Panc1 (cell line): Measurements from ENCODE around the gene CDH23. TPM values are rescaled to one million over a fixed set of nuclear protein-coding genes. Genes with fewer than 3 reads are reported as not detected.

Experiments
- ATAC-seq: fragments of 200-7000 bp; cut with Tn5 transposase; 2 replicates; pipeline ENCODE4 v1.9.1; 2020; ENCODE audit warnings: mild to moderate bottlenecking, moderate library complexity
- BruUV-seq: library from RNA; stranded (reverse); fragments of 400-500 nt; replicated peaks from 2 replicates; lab custom pipeline; 2021; lab: Mats Ljungman, UMichigan
- CTCF ChIA-PET: fragments of 300-600 bp; sonication (Branson Sonifier 250); formaldehyde crosslinking; loops from one replicate; lab custom pipeline; 2022; ENCODE audit warnings: antibody characterized with exemption; lab: Charles Lee
- POLR2A ChIA-PET: fragments of 300-600 bp; sonication (Branson Sonifier 250); formaldehyde crosslinking; loops from one replicate; lab custom pipeline; 2022; ENCODE audit warnings: antibody characterized with exemption; lab: Charles Lee
- DNase-seq: peaks from one replicate; pipeline ENCODE4 v3.0.0-alpha.2; 2010; ENCODE audit warnings: low read depth, low spot score
- H3K27ac ChIP-seq: 2 replicates; pipeline ENCODE4 v1.5.1; 2011; ENCODE audit warnings: mild to moderate bottlenecking, low read length, inconsistent platforms
- H3K27me3 ChIP-seq: fragments of 200-500 bp; sonication (Bioruptor generic); 2 replicates; pipeline ENCODE4 v1.6.0; 2014; ENCODE audit warnings: low read length, inconsistent platforms; ENCODE audit not compliant: control insufficient read depth, insufficient read depth
- H3K36me3 ChIP-seq: fragments of 200-500 bp; sonication (Bioruptor generic); 2 replicates; pipeline ENCODE4 v1.5.1; 2014; ENCODE audit warnings: inconsistent platforms, mild to moderate bottlenecking, low read length, moderate library complexity; ENCODE audit not compliant: control insufficient read depth, insufficient read depth
- H3K4me1 ChIP-seq: 2 replicates; pipeline ENCODE4 v1.5.1; 2011; ENCODE audit warnings: inconsistent platforms, mild to moderate bottlenecking, low read length, moderate library complexity; ENCODE audit not compliant: control insufficient read depth, insufficient read depth
- H3K4me3 ChIP-seq, 2 experiments: 2 replicates each; pipeline ENCODE4 v1.5.1; 2011 to 2012; ENCODE audit warnings: low read depth in 2 of 2, low read length in 2 of 2, mild to moderate bottlenecking in 2 of 2, inconsistent platforms in 1 of 2, moderate library complexity in 1 of 2
- H3K9me3 ChIP-seq: fragments of 200-500 bp; sonication (Bioruptor generic); 2 replicates; pipeline ENCODE4 v1.5.1; 2014; ENCODE audit warnings: low read depth, mild to moderate bottlenecking, inconsistent platforms, low read length, moderate library complexity; ENCODE audit not compliant: control insufficient read depth, insufficient read depth
- POLR2AphosphoS5 ChIP-seq: IDR thresholded peaks from 2 replicates; pipeline ENCODE4 v1.6.1; 2012; ENCODE audit warnings: mild to moderate bottlenecking, low read depth, low read length, moderate library complexity
- REST ChIP-seq, 2 experiments: IDR thresholded peaks; 2 replicates each; pipeline ENCODE4 v1.6.1; 2011 to 2012; ENCODE audit warnings: low read depth in 2 of 2, control low read depth in 1 of 2, low read length in 1 of 2, mild to moderate bottlenecking in 1 of 2, moderate library complexity in 1 of 2; ENCODE audit not compliant: insufficient read depth in 1 of 2
- SIN3A ChIP-seq: IDR thresholded peaks from 2 replicates; pipeline ENCODE4 v1.6.1; 2012; ENCODE audit warnings: low read depth, mild to moderate bottlenecking, low read length, moderate library complexity, borderline replicate concordance; ENCODE audit not compliant: insufficient read depth
- TCF7L2 ChIP-seq: IDR thresholded peaks from 2 replicates; pipeline ENCODE4 v1.6.1; 2011; ENCODE audit warnings: mild to moderate bottlenecking, low read depth, low read length, inconsistent platforms
- in situ Hi-C: cut with HindIII; loops from 2 replicates; pipeline ENCODE4 v1.10.0; 2016; ENCODE audit warnings: low sequenced_read_pairs, low pct_unique_long_range_greater_than_20kb
- intact Hi-C: fragments of 100-400 bp; cut with micrococcal nuclease; formaldehyde crosslinking; loops from one replicate; pipeline ENCODE4 v1.10.0; 2022; ENCODE audit not compliant: unreplicated experiment
- total RNA-seq: library from RNA; stranded (reverse); gene quantifications from one replicate; pipeline ENCODE4 v1.2.1, GENCODE V29; 2021; ENCODE audit not compliant: unreplicated experiment
- TF ChIP-seq, protein P1 (sequence below): fragments of 450-650 bp; IDR thresholded peaks from 2 replicates; pipeline ENCODE4 v1.5.1; 2017; ENCODE audit warnings: mild to moderate bottlenecking

CDH23 gene
- total RNA-seq, 1 experiment from 2014 or later, result 2.7 TPM

GRCh38 chr10:71396084-71396710 is 523 bp upstream of the CDH23 start:
- ChIA-PET POLR2A (no interaction called here), CTCF (interaction anchor here (0.6 to 3.3 kb wide), 20 partner anchors 9 to 376 kb away, joined by 3 to 12 read pairs (median 4); no protein-coding TSS in a partner anchor)
- Histone ChIP-seq H3K9me3 (no peaks in the 10 kb centered on the region), H3K27me3 (peaks cover 12% of the 10 kb centered on the region), H3K27ac (no peak overlapping the region; the same call in 1 of the 2 replicates), H3K4me1 (0 out of 2 replicates have a peak, but pooled peaks cover 5% of the 10 kb centered on the region), H3K36me3 (no peaks in the 10 kb centered on the region), H3K4me3 (peak overlapping the region; percentile 53 to 62)
- peak; percentile 95 for ATAC-seq
- no TSS peak for BruUV-seq
- no peak for DNase-seq
- in situ Hi-C loops (no loop called here), intact Hi-C loops (loop anchor here (2.0 kb wide), 1 partner anchor 173 kb away; no protein-coding TSS in a partner anchor)
- TF ChIP-seq SIN3A, result 0 out of 2 replicates have a peak, but pooled peaks have one; percentile 37
- no peak for TF ChIP-seq REST (IDR thresholded peaks at IDR 0.05; ENCODE audit: insufficient read depth in 1 of 2, low read depth in 2 of 2, low read length in 1 of 2)
- no peak for TF ChIP-seq POLR2AphosphoS5
- TF ChIP-seq, protein P1, sequence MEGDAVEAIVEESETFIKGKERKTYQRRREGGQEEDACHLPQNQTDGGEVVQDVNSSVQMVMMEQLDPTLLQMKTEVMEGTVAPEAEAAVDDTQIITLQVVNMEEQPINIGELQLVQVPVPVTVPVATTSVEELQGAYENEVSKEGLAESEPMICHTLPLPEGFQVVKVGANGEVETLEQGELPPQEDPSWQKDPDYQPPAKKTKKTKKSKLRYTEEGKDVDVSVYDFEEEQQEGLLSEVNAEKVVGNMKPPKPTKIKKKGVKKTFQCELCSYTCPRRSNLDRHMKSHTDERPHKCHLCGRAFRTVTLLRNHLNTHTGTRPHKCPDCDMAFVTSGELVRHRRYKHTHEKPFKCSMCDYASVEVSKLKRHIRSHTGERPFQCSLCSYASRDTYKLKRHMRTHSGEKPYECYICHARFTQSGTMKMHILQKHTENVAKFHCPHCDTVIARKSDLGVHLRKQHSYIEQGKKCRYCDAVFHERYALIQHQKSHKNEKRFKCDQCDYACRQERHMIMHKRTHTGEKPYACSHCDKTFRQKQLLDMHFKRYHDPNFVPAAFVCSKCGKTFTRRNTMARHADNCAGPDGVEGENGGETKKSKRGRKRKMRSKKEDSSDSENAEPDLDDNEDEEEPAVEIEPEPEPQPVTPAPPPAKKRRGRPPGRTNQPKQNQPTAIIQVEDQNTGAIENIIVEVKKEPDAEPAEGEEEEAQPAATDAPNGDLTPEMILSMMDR, result peak; percentile 92
- no peak for TF ChIP-seq TCF7L2

DNA sequence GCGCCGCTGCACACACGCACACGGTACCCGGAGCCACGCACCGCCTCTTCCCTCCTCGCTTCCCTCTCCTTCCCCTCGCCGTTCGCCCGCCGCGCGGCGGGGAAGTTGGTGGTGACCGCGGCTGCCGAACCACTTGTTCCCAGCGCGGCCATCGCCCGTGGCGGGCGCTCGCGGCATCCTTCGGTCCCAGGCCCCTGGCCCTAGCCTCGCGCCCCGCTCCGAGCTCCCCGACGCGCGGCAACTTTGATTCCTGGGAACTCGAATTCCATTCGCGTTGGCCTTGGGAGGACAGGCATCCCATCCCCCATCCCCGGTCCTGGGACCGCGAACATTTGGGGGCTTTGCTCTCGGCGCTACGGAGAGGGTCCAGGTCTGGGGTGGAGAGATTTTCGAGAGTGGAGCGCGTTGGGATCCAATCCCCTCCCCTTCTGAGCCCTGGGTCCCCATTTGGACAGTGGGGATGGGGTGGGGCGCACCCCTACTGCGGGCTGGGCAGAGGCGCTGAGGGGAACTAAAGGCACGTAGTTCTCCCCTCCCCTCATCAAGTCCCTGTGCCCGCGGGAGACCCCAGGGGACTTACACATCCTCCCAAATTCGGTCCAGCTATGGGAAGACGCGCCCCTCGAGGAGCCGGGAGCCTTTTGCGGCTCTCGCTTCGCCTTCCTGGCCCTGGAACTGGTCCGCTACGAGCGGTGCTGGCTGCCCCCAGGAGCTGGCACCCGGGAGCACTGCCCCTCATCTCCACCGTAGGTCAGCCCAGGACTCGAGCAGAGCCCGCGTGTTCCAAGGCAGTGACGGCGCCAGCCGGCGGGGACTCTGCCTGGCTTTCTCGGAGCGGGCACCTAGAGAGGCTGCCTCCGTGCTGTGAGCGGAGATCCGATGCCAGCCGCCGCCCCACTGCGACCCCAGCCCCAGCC is 834 bp downstream of the CDH23 start:
- no TSS peak for BruUV-seq
- H3K4me3 ChIP-seq, result peak overlapping the region; percentile 43 to 48
- ChIA-PET CTCF (interaction anchor here (0.7 to 3.3 kb wide), 9 partner anchors 13 to 375 kb away, joined by 3 to 12 read pairs (median 4); no protein-coding TSS in a partner anchor), POLR2A (interaction anchor here (0.6 kb wide), 1 partner anchor 475 kb away, joined by 3 read pairs; no protein-coding TSS in a partner anchor)
- DNase-seq (no peak), ATAC-seq (peak; percentile 3)
- no peaks in the 10 kb centered on the region for H3K36me3 ChIP-seq
- 0 out of 2 replicates have a peak, but pooled peaks cover 5% of the 10 kb centered on the region for H3K4me1 ChIP-seq
- TF ChIP-seq SIN3A (no peak), TCF7L2 (0 out of 2 replicates have a peak, but pooled peaks have one; percentile 50)
- no peak overlapping the region for H3K27ac ChIP-seq
- intact Hi-C loops, result loop anchor here (2.0 kb wide), 1 partner anchor 171 kb away; no protein-coding TSS in a partner anchor
- peaks cover 12% of the 10 kb centered on the region; the same call in 1 of the 2 replicates for H3K27me3 ChIP-seq
- in situ Hi-C loops, result no loop called here
- no peaks in the 10 kb centered on the region for H3K9me3 ChIP-seq
